ENCODE data around the gene IQCM. TPM values are rescaled to one million over a fixed set of nuclear protein-coding genes. Genes with fewer than 3 reads are reported as not detected.

IQCM gene
- not detected for total RNA-seq
- polyA plus RNA-seq (ENCODE audit: insufficient read depth in 1 of 8, insufficient read length in 8 of 8, low replicate concordance in 1 of 8): under 1 TPM in 1 of 8 donors, not detected in 7; 0.08 TPM
- long read RNA-seq, donor 1: 0 reads
- long read RNA-seq, donor 2: 0 reads
- long read RNA-seq, donor 3: 0 reads
- long read RNA-seq, donor 4: 0 reads
- long read RNA-seq, donor 5: 0 reads
- long read RNA-seq, donor 6: 0 reads
- long read RNA-seq, donor 7: 0 reads
- long read RNA-seq, donor 8: 0 reads
- long read RNA-seq, donor 9: 0 reads
- long read RNA-seq, donor 10: 0 reads
- long read RNA-seq, donor 11: 0 reads

GRCh38 chr4:149815743-149816142 is at the start of gene IQCM:
IQCM (minus strand) TSS chr4:149815843; CDS start chr4:149742691, 73,152 bp downstream.
- WGBS (ENCODE audit: insufficient coverage): no CpG with 5 or more reads among the region's 1 CpG
- no peak within 1 kb of the TSS for H3K4me3 ChIP-seq (ENCODE audit: low read length)

GRCh38 chr4:149857446-149857845 is 41.8 kb upstream of the IQCM start:
- Histone ChIP-seq H3K4me3 (ENCODE audit: low read length) (no peak overlapping the region), H3K9me3 (replicated peaks; ENCODE audit: control insufficient read depth, low read depth, low read length) (peaks cover 5% of the 10 kb centered on the region), H3K36me3 (ENCODE audit: control insufficient read depth, insufficient read depth, low read length) (no peaks in the 10 kb centered on the region), H3K4me1 (ENCODE audit: control insufficient read depth, insufficient read depth, low read length) (no peaks in the 10 kb centered on the region), H3K27me3 (ENCODE audit: control insufficient read depth, insufficient read depth, low read length) (no peaks in the 10 kb centered on the region), H3K27ac (ENCODE audit: low read length) (no peak overlapping the region)
- no CpG with 5 or more reads among the region's 3 CpGs for WGBS (ENCODE audit: insufficient coverage)
- no peak for DNase-seq

More at GRCh38 chr4:149815743-149816142, at the start of gene IQCM:
- Histone ChIP-seq H3K9me3 (replicated peaks; ENCODE audit: control insufficient read depth, low read depth, low read length) (no peaks in the 10 kb centered on the region), H3K27ac (ENCODE audit: low read length) (no peak within 1 kb of the TSS), H3K4me1 (ENCODE audit: control insufficient read depth, insufficient read depth, low read length) (no peaks in the 10 kb centered on the region), H3K36me3 (ENCODE audit: control insufficient read depth, insufficient read depth, low read length) (no peaks in the 10 kb centered on the region), H3K27me3 (ENCODE audit: control insufficient read depth, insufficient read depth, low read length) (no peaks in the 10 kb centered on the region)
- no peak for DNase-seq

- H3K36me3 ChIP-seq (ENCODE audit: control insufficient read depth, insufficient read depth, low read length): no peaks in the 10 kb centered on the region
- no peak overlapping the region for H3K4me3 ChIP-seq (ENCODE audit: low read length)
- no peak overlapping the region for H3K27ac ChIP-seq (ENCODE audit: low read length)
- no peaks in the 10 kb centered on the region for H3K27me3 ChIP-seq (ENCODE audit: control insufficient read depth, insufficient read depth, low read length)
- no peaks in the 10 kb centered on the region for H3K9me3 ChIP-seq (replicated peaks; ENCODE audit: control insufficient read depth, low read depth, low read length)
- H3K4me1 ChIP-seq (ENCODE audit: control insufficient read depth, insufficient read depth, low read length): no peaks in the 10 kb centered on the region
- DNase-seq: peak; percentile 4
These were observed 30.1 kb upstream of the IQCM start for GRCh38 chr4:149845743-149846142.

- no peak for DNase-seq
- no peaks in the 10 kb centered on the region for H3K27me3 ChIP-seq (ENCODE audit: control insufficient read depth, insufficient read depth, low read length)
- no peaks in the 10 kb centered on the region for H3K4me1 ChIP-seq (ENCODE audit: control insufficient read depth, insufficient read depth, low read length)
- WGBS (ENCODE audit: insufficient coverage): no CpG with 5 or more reads among the region's 1 CpG
- no peaks in the 10 kb centered on the region for H3K36me3 ChIP-seq (ENCODE audit: control insufficient read depth, insufficient read depth, low read length)
- H3K27ac ChIP-seq (ENCODE audit: low read length): no peak overlapping the region
- H3K4me3 ChIP-seq (ENCODE audit: low read length): no peak overlapping the region
- H3K9me3 ChIP-seq (replicated peaks; ENCODE audit: control insufficient read depth, low read depth, low read length): no peaks in the 10 kb centered on the region
These were observed 26.0 kb upstream of the IQCM start for GRCh38 chr4:149841686-149842085.

- no peak for DNase-seq
- no peaks in the 10 kb centered on the region for H3K27me3 ChIP-seq (ENCODE audit: control insufficient read depth, insufficient read depth, low read length)
- no peaks in the 10 kb centered on the region for H3K4me1 ChIP-seq (ENCODE audit: control insufficient read depth, insufficient read depth, low read length)
- no peaks in the 10 kb centered on the region for H3K36me3 ChIP-seq (ENCODE audit: control insufficient read depth, insufficient read depth, low read length)
- no peak overlapping the region for H3K4me3 ChIP-seq (ENCODE audit: low read length)
- WGBS (ENCODE audit: insufficient coverage): no CpG with 5 or more reads among the region's 1 CpG
- H3K9me3 ChIP-seq (replicated peaks; ENCODE audit: control insufficient read depth, low read depth, low read length): no peaks in the 10 kb centered on the region
- no peak overlapping the region for H3K27ac ChIP-seq (ENCODE audit: low read length)
These were observed 22.4 kb upstream of the IQCM start for GRCh38 chr4:149838036-149838435.

GRCh38 chr4:149836546-149836945 is 20.9 kb upstream of the IQCM start:
- WGBS (ENCODE audit: insufficient coverage): 85% methylated on average over 2 of the region's 3 CpGs
- Histone ChIP-seq H3K9me3 (replicated peaks; ENCODE audit: control insufficient read depth, low read depth, low read length) (no peaks in the 10 kb centered on the region), H3K4me3 (ENCODE audit: low read length) (no peak overlapping the region), H3K36me3 (ENCODE audit: control insufficient read depth, insufficient read depth, low read length) (no peaks in the 10 kb centered on the region), H3K27me3 (ENCODE audit: control insufficient read depth, insufficient read depth, low read length) (no peaks in the 10 kb centered on the region), H3K4me1 (ENCODE audit: control insufficient read depth, insufficient read depth, low read length) (no peaks in the 10 kb centered on the region), H3K27ac (ENCODE audit: low read length) (no peak overlapping the region)
- no peak for DNase-seq

GRCh38 chr4:149835280-149835679 is 19.6 kb upstream of the IQCM start:
- Histone ChIP-seq H3K36me3 (ENCODE audit: control insufficient read depth, insufficient read depth, low read length) (no peaks in the 10 kb centered on the region), H3K9me3 (replicated peaks; ENCODE audit: control insufficient read depth, low read depth, low read length) (no peaks in the 10 kb centered on the region), H3K4me1 (ENCODE audit: control insufficient read depth, insufficient read depth, low read length) (no peaks in the 10 kb centered on the region), H3K27ac (ENCODE audit: low read length) (no peak overlapping the region), H3K27me3 (ENCODE audit: control insufficient read depth, insufficient read depth, low read length) (no peaks in the 10 kb centered on the region), H3K4me3 (ENCODE audit: low read length) (no peak overlapping the region)
- no peak for DNase-seq
- 93% methylated on average over 15 of the region's 15 CpGs for WGBS (ENCODE audit: insufficient coverage)

GRCh38 chr4:149831656-149832208 is 16.1 kb upstream of the IQCM start:
- no peak overlapping the region for H3K27ac ChIP-seq (ENCODE audit: low read length)
- H3K4me3 ChIP-seq (ENCODE audit: low read length): no peak overlapping the region
- no peaks in the 10 kb centered on the region for H3K9me3 ChIP-seq (replicated peaks; ENCODE audit: control insufficient read depth, low read depth, low read length)
- H3K4me1 ChIP-seq (ENCODE audit: control insufficient read depth, insufficient read depth, low read length): no peaks in the 10 kb centered on the region
- H3K36me3 ChIP-seq (ENCODE audit: control insufficient read depth, insufficient read depth, low read length): no peaks in the 10 kb centered on the region
- no peak for DNase-seq
- no peaks in the 10 kb centered on the region for H3K27me3 ChIP-seq (ENCODE audit: control insufficient read depth, insufficient read depth, low read length)

- no peaks in the 10 kb centered on the region for H3K36me3 ChIP-seq (ENCODE audit: control insufficient read depth, insufficient read depth, low read length)
- no peaks in the 10 kb centered on the region for H3K27me3 ChIP-seq (ENCODE audit: control insufficient read depth, insufficient read depth, low read length)
- no peak overlapping the region for H3K27ac ChIP-seq (ENCODE audit: low read length)
- no peak for DNase-seq
- H3K4me3 ChIP-seq (ENCODE audit: low read length): no peak overlapping the region
- H3K4me1 ChIP-seq (ENCODE audit: control insufficient read depth, insufficient read depth, low read length): no peaks in the 10 kb centered on the region
- WGBS (ENCODE audit: insufficient coverage): no CpG with 5 or more reads among the region's 3 CpGs
- no peaks in the 10 kb centered on the region for H3K9me3 ChIP-seq (replicated peaks; ENCODE audit: control insufficient read depth, low read depth, low read length)
These were observed 15.2 kb upstream of the IQCM start for GRCh38 chr4:149830823-149831222.

GRCh38 chr4:149825336-149825735 is 9.7 kb upstream of the IQCM start:
- H3K4me1 ChIP-seq (ENCODE audit: control insufficient read depth, insufficient read depth, low read length): no peaks in the 10 kb centered on the region
- H3K4me3 ChIP-seq (ENCODE audit: low read length): no peak overlapping the region
- 91% methylated on average over 2 of the region's 2 CpGs for WGBS (ENCODE audit: insufficient coverage)
- H3K9me3 ChIP-seq (replicated peaks; ENCODE audit: control insufficient read depth, low read depth, low read length): no peaks in the 10 kb centered on the region
- H3K27ac ChIP-seq (ENCODE audit: low read length): no peak overlapping the region
- DNase-seq: no peak
- no peaks in the 10 kb centered on the region for H3K27me3 ChIP-seq (ENCODE audit: control insufficient read depth, insufficient read depth, low read length)
- H3K36me3 ChIP-seq (ENCODE audit: control insufficient read depth, insufficient read depth, low read length): no peaks in the 10 kb centered on the region
